GM12801 (cell line): ENCODE data around the gene CDH4.

Experiments
- TF ChIP-seq, protein P1 (sequence below): IDR thresholded peaks from one replicate; pipeline ENCODE4 v1.5.1; 2011; ENCODE audit warnings: control low read depth; ENCODE audit not compliant: insufficient read length; ENCODE audit errors: extremely low read depth

CDH4 gene

GRCh38 chr20:61573415-61574305 lies 321.6 kb downstream of the CDH4 start:
- TF ChIP-seq, protein P1, sequence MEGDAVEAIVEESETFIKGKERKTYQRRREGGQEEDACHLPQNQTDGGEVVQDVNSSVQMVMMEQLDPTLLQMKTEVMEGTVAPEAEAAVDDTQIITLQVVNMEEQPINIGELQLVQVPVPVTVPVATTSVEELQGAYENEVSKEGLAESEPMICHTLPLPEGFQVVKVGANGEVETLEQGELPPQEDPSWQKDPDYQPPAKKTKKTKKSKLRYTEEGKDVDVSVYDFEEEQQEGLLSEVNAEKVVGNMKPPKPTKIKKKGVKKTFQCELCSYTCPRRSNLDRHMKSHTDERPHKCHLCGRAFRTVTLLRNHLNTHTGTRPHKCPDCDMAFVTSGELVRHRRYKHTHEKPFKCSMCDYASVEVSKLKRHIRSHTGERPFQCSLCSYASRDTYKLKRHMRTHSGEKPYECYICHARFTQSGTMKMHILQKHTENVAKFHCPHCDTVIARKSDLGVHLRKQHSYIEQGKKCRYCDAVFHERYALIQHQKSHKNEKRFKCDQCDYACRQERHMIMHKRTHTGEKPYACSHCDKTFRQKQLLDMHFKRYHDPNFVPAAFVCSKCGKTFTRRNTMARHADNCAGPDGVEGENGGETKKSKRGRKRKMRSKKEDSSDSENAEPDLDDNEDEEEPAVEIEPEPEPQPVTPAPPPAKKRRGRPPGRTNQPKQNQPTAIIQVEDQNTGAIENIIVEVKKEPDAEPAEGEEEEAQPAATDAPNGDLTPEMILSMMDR: no peak

DNA sequence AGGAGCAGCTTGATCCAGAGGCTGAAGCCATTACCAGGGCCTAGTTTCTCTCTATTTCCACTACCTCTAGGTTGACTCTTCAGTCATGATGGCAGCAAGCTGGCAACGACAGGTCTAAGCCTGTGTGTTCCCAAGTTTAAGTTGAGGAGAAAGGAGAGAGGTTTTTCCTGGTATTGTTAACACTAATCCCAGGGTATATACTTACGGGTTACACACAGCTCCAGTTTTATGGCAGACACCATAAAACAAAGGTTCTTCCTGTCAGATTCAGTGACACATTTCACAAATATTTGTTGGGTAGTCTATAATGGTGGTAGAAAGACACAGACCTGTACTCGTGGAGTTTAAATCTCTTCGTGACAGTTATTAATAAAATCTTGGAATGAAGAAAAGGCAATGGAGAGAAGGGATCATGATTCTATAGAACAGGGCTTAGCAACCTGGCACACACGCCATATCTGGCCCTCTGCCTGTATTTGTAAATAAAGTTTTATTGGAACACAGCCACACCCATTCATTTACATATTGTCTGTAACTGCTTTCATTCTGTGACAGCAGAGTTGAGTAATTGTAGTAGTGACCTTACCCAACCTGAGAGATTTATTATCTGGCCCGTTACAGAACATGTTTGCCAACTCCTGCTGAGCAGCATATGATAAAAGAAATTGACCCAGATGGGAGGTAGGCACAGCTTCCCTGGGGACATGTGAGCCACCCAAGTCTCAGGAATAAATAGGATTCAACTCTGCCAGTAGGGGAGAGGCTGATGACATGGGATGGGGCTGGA lies 323.3 kb downstream of the CDH4 start:
- TF ChIP-seq, protein P1: no peak

DNA sequence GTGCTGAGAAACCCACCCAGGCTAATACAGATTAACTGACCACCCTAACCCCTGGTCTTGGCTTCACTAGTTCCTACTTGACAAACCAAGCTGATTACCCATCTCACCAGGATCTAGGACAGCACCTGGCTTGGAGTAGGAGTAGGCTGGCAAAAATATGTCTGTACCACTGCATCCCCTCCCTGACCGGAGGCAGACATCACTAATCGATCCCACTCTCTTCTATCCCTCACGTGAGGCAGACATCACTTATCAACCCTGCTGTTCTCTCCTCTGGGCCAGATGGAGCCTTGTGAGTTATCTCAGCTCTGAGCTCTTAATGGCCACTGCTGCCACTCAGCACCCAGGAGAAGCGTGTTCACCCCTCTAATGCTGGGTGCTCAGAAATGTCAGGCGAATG lies 324.3 kb downstream of the CDH4 start:
- TF ChIP-seq, protein P1: no peak

GRCh38 chr20:61577065-61577464 lies 325.0 kb downstream of the CDH4 start:
- TF ChIP-seq, protein P1: no peak

DNA sequence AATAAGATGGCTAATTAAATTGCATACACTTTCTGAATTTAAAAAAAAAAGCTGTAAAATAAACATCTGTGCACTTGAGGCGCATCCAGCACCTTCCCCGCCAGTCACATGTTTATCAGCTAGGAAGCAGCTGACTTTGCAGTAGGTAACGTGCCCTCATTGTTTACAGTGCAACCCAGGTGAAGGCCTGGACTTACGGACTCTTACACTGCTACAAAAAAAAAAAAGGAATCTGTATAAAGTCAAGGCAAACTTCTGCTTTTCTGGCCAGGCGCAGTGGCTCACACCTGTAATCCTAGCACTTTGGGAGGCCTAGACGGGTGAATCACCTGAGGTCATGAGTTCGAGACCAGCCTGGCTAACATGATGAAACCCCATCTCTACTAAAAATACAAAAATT lies 327.8 kb downstream of the CDH4 start:
- TF ChIP-seq, protein P1: no peak

- TF ChIP-seq, protein P1: no peak
Measured at GRCh38 chr20:61580958-61581824, 329.1 kb downstream of the CDH4 start.

- TF ChIP-seq, protein P1: no peak
Measured at GRCh38 chr20:61581825-61582188, 329.7 kb downstream of the CDH4 start.
